NCI-H510A (cell line): ENCODE data around the gene SIRT4.
"Not testable (repeated sequence)": the region's sequence is repeated elsewhere in the genome, so short reads cannot be mapped to it uniquely, and the experiment has no call there.

Experiments
- DNase-seq: peaks from one replicate; lab custom pipeline; 2025; lab: John Stamatoyannopoulos, UW

The SIRT4 gene, protein sequence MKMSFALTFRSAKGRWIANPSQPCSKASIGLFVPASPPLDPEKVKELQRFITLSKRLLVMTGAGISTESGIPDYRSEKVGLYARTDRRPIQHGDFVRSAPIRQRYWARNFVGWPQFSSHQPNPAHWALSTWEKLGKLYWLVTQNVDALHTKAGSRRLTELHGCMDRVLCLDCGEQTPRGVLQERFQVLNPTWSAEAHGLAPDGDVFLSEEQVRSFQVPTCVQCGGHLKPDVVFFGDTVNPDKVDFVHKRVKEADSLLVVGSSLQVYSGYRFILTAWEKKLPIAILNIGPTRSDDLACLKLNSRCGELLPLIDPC

DNA sequence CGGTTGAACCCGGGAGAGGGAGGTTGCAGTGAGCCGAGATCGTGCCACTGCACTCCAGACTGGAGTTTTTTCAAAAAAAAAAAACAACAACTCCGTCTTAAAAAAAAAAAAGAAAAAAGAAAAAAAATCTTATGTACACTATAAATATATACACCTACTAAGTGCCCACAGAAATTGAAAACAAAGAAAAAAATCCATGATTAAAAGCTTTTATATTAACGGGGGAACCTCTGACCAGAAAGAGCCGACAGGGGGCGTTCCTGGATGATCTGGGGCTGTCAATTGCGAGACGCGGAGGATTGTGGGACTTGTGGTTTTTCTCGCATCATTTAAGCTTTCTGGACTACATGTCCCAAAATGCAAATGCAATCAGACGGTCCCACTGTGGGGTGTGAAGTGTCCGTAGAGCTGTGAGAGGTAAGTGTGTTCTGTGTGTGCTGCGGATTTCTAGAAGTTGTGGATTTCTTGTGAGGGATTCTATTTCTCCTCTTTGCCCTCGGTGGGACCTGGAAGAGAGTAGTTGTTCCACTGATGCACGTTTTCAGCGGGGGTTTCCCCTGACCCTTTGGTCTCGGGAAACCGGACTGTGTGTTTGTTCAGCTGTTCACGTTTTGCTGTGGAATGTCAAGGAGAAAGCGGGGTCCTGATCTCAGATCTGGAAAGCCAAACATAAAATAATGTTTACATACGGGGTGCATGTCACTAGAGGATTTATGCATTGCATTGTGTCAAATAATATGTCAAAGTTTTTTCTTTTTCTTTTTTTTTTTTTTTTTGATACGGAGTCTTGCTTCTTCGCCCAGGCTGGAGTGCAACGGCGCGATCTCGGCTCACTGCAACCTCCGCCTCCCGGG, at the start of gene SIRT4:
SIRT4 (plus strand) TSS at position 360 of the 854 bp plus-strand sequence. CDS start 1,241 bp downstream, outside the sequence.
- DNase-seq, result peak; percentile 87

DNA sequence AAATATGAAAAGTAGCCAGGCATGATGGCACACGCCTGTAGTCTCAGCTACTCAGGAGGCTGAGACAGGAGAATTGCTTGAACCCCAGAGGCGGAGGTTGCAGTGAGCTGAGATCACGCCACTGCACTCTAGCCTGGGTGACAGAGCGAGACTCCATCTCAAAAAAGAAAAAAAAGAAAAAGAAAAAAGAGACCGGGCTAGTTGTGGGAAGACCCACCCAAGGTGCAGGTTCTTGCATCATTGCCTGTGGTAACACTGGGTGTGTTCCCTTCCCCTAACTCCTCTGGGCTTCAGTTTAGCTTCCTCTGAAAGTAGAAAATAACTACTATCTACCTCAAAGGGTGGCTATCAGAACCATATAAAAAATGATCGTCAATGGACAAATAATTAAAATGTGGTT, 48.8 kb upstream of the SIRT4 start:
- DNase-seq, result not testable (repeated sequence)

DNA sequence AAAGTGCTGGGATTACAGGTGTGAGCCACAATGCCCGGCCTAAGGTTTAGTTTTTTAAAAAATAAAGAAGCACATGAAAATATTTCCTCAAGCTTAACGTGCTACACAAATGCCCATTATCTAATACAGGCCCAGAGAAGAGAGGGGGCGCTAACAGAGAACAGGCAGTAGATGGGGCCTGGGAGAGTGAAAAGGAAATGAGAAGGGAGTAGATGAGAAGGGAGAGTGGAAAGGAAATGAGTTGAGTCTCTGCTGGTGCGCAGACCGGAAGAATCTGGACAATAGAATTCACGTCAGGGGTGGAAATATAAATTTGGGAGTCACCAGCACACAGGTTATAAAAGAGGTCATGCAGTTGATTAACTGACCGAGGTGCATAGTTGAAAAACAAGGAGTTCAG, 47.3 kb upstream of the SIRT4 start:
- no peak for DNase-seq

DNA sequence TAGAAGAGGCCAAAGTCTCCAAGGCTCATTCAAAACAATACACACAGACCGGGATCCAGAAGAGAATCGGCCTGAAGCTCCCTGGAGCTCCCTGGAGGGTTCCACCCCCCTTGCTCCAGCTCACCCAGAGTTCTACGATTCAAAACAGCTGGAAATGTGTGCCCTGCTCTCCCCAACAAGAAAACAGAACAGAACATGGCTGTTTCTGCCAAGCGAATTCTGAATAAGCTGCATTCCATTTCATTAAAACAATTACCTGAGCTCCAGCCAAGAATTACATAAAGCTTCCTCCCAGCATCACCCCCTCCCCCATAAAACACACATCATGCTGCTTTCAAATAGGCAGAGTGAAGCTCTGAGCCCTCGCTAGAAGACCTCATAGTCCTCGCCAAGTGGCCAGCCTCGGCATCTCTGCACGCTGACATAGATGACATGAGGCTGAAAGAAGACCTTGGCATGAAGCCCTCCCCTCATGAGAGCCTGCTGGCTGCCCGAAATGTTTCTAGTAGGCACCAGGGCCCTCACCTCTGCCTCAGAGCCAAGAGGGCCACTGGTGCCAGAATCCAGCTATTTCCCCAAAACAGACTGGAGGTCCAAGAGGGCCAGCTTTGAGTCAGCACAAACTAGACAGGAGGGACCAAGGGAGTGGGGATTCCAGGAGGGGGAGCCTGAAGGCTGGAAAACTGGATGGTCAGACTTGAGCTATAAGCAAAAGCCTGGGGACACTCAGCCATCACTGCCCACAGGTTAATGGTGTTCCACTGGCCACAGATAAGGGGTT, 44.9 kb upstream of the SIRT4 start:
- no peak for DNase-seq

DNA sequence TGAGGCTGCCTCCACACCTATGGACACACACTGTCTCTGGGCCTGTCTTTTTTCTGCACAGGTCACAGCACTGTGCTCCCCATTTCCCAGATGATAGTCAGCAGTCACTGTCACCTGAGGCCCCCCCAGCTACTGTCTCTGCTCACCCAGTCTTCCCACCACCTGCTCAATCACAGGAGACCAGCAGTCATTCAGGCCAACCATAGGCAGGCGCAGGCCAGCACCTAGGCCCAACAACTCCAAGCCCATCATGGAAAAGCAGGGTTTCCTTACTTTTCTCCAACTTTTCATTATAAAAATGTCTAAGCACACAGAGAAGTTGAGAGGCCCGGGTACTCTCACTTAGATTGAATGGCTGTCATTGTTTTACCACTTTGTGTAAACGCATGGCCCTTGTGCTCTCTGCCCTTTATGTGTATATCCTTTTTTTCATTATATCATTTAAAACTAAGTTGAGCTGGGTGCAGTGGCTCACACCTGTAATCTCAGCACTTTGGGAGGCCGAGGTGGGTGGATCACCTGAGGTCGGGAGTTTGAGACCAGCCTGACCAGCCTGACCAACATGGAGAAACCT, 43.7 kb upstream of the SIRT4 start:
- no peak for DNase-seq

DNA sequence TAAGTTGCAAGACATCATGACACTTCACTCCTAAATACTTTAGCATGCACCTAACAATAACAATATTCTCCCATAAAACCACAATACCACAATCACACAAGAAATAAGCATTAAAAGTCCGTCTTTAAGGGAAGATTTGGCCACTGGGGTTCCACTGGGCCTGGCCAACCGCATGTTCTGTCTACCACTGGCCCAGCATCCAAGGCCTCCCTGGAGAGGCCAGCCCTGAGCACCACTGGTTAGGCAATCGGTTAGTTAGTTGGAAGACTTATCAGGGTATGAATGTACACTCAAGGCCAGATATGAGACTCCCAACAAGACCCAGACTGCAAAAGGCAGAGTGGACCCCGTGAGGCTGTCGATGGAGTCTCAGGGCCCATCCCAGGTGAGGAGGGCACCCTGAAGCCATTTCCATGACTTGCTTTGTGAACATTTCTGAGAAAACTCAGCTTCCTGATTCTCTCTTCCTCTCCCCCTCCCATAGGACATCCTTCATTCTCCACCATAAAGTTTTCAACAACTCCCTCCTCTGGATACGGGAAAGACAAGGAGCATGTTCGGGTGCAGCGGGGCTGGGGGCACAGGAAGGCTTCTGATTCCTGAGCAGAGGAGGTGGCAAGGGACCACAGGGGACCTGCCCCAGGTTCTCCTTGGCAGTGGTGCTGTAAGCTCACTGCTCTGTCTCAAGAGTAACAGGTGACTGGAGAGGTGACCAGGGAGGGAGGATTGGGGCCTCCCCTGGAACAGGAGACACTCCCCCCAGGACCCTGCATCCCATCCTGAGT, 42.5 kb upstream of the SIRT4 start:
- DNase-seq, result no peak

DNA sequence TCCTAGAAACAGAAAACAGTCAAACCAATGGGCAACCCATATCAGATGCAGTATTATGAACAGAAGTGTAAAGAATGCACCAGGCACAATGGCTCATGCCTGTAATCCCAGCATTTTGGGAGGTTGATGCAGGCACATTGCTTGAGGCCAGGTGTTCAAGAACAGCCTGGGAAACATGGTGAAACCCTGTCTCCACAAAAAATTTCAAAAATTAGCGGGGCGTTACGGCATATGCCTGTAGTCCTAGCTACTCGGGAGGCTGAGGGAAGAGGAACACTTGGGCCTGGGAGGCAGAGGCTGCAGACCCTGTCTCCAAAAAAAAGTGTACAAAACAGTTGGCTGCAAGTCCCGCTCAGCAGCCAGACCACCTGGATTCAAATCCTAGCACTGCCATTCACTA, 41.5 kb upstream of the SIRT4 start:
- DNase-seq, result no peak

DNA sequence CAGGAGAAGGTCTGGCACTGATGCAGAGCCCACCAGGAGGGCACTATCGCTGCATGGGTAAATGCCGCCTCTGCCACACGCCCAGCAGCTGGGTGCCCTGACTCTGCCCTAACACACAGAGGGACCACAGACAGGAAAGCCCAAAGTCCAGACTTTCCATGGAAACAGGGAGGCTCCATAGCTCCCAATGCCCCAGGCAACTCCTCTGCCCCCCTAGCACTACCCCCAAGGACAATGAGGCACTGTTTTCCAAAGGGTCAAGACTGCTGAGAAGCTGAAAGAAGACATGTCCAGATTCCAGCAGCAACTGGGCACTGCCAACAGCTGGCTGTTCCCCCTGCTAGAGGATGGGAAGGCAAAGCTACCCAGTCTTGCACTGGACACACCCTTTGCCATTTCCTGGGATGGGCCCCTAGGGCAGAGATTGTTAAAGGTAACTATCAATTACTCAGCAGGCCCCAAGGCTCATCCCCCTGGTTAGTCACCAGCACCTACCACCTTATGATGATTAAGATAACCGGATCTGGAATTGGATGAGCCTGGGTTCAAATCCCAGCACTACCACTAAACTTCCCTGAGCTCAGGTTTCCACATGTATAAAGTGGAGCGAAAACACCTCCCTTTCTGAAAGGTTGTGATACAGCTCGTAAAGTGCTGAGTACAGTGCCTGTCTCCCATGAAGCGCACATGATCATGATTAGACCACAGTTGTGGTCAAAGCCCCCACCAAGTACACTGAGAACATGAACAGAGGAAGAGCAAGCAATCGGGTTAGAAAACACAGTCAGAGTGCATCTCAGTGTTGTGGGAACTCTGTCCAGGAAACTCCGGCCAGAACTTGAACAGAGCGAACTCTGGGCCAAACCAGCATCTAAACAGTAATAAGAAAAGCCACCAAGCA, 39.9 kb upstream of the SIRT4 start:
- no peak for DNase-seq

DNA sequence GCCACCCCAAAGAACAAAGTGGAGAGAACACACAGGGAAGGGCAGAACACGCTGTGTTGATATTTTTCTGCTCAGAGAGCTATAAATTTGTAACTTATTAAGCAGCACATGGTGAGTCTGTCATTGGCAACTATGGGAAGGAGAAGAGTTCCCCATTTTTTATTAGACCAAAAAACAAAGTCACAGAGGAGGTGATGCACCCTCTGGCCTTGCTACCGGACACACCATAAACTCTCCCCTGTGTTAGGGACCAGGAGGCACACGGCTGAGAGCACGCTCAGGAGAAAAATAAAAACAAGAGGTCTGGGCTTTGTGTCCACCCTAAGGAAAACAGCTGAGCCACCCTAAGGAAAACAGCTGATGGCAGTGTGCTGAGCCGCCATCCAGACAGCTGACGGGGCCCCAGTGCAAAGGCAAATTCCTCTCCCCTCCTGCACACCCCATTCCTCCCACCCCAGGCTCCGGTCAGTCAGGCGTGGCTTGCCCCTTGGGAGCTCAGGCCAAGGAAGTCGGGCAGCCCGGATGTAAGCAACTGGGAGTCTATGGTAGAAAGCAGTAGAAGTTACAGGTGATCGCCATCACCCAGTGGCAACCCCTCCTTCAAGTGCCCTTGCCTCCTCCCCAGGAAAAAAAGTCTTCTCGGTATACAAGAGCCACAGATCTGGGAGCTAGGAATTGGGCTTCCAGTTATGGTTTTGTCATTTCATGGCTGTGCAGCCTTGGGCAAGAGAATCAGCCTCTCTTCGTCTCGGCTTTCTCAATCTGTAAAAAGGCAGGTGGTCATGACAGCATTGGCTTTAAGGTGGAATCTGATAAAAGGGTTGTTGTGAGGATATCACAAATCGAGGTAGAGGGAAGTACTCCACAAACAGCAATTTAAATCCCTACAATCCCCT, 39.0 kb upstream of the SIRT4 start:
- no peak for DNase-seq

DNA sequence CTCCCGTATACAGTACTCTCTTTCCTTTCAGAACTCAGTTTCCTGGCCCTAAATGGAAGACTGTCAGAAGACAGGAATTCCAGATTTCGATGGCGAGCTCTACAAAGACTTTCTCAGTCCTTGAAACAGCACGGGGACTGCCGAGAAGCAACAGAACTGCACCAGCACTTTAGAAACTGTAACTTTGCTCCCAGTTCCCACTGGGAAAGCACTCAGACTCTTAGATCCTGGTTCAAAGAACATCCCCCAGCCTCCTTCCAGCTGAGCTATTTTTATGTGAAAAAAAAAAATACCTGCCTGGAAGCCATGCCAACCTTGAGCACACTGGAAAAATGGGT, 38.4 kb upstream of the SIRT4 start:
- DNase-seq, result no peak

DNA sequence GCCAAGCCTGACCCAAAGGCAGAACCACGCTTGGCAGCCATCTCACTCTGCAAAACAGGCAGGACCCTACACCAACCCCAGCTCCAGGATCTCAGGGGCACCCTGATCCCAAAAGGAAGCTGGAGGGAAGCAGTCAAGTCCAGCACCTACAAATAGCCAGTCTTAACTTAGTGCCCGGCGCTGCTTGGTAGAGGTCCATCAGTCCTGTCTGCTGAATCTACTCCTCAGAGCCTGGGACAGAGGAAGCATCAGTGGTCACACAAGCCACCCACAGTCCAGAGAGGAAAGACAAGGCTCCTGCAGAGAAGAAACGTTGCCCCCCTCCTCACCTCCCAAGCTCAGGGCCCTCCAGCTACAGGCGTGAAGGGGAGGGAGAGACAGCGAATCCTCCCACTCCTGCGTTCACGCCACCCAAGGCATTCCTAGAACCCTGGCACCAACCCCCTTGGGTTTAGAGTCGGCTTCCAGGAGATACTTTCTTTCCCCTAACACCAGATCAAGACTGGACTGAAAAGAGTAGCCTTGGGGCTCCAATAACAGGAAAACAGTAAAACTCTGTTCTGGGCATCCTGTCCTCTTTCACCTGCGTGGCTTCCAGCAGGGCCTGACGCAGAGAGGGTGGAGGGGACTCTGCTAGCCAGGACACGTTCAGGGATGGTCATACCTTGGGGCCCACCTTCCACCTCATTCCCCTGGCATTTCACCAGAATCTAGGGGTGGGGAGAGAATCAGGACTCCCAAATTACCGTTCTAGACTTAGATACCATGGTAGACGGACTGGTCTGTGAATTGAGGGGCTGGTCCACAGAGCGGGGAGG, 37.8 kb upstream of the SIRT4 start:
- DNase-seq, result no peak

DNA sequence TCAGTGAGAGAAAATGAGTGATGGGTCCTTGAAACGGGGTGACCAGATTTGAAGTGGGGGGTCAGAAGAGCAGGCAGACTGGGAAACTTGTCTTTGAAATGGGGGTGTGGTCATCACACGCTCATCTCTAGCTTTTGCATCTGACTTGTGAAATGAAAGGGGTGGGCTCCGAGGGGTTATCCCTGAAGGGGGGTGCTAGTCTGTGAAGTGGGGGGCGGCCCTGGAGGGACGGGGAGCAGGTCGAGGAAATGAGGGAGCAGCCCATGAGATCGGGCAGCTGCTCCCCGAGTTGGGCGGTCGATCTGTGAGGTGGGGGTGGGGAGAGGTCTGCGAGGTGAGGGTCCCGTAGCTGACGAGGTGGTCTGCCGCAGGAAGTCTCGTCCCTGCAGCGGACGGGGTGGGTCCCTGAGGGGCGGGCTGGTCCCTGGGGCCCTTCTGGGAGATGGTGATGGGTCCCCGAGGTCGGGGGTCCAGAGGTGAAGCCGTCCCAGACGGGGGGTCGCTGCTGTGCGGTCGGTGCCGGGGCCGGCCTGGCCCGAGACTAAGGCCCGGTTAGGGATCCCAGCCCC, 37.1 kb upstream of the SIRT4 start:
- no peak for DNase-seq

DNA sequence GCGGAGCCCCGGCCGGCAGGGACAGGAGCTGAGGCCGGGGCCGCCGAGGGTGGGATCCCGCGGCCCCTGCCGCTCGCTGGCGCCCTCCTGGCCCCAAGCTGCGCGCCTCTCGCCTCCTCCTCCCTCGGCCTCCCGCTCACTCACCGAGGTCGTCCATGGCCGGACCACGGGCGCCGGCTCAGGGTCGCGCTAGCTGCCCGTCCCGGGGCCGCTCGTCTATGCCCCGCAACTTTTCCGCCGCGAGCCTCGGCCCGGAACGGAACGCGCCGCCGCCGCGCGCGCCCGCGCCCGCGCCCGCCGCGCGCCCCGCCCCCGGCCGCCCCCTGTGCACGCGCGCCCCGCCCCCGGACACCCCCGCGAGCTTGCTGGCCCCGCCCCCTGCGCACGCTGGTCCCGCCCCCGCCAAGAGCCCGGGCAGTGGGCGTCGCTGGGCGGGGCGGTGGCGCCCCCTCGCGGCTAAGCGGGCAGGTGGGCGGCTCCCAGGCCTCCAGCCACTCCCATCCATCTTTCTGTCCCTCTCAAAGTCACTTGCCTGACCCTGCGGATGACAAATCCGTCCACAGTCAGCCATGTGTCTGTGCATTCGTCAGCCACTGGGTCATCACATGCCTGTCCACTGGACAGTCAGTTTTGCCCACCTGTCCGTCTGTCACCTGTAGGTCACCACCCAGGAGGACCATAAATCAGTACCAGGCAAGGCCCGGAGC, 36.5 kb upstream of the SIRT4 start, which contains the start of gene PXN:
PXN (minus strand) TSS at position 258 of the 707 bp plus-strand sequence; CDS start at position 157, 101 bp downstream.
- peak; percentile 64 for DNase-seq

DNA sequence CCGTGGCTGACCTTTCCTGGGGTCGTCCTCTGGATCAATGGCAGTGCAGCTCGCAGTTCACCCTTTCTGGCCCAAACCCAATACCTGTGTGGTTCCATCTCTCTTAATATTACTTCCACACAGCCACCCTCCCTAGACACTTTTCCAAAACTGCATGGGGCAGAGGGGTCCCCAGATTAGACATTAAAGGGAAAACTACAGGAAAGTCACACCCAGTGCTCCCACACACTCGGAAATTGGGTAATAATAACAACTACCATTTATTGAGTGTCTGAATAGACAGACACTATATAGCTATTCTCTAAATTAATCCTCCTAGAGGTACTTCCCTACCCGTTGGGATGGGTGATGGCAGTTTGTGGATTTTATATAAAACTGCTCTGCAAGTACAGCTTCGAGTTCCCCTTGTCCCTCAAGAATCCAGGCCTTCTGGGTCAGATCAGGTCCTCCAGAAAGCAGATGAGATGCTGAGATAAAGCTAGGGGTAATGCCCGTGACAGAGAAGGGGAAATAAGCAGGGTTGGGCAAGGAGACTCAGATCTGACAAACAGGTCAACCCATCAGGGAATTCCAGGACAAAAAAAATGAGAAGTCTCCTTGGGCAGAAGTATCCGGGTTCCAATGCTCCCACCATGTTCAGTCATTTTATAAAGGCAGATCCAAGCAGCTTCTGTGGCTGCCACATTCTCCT, 35.8 kb upstream of the SIRT4 start:
- no peak for DNase-seq

DNA sequence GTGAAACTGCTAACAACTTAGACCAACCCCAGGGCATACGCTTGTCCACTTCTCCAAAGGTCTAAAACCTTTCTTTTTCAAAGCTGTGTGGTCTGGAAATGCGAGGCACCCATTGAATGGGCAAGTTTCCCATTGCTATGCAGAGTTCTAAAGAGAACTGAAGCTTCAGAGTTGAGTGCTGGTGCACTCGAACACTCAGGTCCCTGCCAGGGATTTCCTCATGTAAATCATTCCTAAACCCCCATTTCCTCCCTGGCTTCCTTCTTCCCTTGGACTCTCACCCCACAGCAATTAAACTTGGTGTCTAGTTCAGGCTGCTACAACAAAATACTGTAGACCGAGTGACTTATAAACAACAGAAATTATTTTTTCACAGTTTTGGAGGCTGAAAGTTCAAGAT, 34.4 kb upstream of the SIRT4 start:
- DNase-seq, result no peak

DNA sequence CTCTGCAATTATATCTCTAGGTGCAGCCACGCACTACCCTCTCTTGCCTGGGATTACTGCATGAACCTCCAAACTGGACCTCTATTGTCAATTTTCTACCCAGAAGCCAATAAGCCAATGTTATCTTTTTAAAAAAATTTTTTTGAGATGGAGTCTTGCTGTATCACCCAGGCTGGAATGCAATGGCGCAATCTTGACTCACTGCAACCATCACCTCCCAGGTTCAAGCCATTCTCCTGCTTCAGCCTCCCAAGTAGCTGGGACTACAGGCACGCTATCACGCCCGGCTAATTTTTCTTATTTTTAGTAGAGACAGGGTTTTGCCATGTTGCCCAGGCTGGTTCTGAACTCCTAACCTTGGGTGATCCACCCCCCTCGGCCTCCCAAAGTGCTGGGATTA, 25.4 kb upstream of the SIRT4 start:
- no peak for DNase-seq
